T1000 (cell line): ENCODE results near the gene GPATCH4.
A peak's percentile ranks its signal among the peaks of the same experiment; 100 is the strongest.
"Not testable (repeated sequence)": the region's sequence is repeated elsewhere in the genome, so short reads cannot be mapped to it uniquely, and the experiment has no call there.

ENCODE experiments used
- DNase-seq: peaks from one replicate; lab custom pipeline; 2025; ENCODE audit warnings: mixed read lengths; lab: John Stamatoyannopoulos, UW

The GPATCH4 gene

DNA sequence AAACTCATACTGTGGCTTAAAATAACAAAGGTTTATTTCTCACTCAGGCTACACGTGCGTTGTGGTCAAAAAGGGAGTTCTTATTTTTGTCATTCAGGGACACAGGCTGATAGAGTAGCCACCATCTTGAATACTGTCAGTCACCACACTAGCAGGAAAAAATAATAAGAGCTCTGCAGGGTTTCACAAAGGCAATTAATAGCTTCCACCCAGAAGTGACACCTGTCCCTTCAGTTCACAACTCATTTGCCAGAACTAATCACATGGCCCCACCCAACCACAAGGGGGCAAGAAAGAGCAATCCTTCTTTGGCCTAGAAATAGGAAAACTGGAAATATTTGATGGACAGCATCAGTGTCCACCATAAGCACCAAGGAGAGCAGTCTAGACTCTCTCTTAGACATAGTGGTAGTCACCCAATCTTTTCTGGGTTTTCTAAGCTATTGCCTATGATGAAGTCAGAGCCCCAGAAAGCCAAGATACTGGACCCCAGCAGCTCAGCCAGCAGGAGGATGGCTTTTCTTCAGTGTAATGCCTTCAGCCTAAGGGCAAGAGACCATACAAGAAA, 26.1 kb upstream of the GPATCH4 start:
- DNase-seq: peak; percentile 7

DNA sequence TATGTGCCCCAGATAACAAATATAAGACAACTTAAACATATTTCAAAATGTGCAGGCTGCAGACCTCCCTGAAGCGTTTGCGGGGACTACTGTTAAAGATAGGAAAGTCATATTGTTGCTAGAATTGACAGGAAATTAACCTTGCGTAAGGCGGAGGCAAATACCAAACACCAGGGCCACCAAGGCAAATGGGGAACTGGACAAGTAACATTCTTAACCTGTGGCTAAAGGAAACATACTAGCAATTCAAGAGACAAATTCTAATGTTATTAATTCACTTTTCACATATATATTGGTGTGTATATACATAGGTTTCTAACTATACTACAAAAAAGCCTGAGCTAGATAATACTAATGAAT, 24.8 kb upstream of the GPATCH4 start:
- no peak for DNase-seq

DNA sequence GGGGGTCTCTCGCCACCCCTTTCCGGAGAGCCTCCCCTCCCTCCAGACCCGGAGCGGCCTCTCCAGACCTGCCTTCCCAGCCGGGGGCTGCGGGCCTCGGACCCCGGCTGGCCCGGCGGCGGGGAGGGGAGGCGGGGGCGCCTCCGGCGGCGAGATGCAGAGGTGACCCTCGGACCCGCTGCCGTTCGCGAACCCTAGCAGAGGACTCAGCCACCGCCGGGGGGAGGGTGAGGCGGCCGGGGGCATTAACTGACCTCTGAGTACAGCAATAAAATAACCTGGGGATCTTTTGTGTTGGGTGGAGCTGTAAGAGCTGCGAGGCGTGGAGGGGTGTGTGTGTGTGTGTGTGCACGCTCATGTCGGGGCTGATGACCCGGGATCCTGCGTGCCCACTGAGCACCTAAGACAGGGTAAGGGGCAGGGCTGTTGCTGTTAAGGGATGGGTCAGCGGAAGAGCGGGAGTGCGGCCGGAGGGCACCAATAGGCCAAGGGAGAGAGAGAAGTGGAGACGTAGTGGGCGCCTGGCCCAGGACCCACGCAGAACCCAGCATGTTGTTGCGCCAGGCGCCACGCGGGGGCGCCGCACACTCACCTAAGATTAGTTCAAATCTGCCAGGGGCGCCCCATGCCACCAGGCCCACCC, 24.3 kb upstream of the GPATCH4 start:
- no peak for DNase-seq

DNA sequence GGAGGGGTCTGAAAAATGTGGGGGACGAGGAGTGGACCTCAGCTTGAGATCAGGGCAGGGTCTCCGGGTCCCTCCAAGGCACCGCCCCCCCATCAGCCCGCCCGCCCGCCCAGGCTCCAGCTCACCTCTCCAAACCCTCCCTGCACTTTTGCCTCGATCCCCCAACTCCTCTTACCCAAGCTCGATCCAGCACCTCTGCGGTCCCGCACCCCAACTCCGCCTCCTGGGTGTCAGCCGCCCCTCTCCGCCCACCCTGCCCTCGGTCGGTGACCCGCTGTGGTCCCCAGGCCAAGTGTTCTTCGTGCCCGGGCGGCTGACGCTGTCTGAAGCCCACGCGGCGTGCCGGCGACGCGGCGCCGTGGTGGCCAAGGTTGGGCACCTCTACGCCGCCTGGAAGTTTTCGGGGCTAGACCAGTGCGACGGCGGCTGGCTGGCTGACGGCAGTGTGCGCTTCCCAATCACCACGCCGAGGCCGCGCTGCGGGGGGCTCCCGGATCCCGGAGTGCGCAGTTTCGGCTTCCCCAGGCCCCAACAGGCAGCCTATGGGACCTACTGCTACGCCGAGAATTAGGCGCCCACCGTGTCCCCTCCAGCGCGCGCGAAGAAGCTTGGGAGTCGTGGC, 23.6 kb upstream of the GPATCH4 start:
- DNase-seq: no peak

DNA sequence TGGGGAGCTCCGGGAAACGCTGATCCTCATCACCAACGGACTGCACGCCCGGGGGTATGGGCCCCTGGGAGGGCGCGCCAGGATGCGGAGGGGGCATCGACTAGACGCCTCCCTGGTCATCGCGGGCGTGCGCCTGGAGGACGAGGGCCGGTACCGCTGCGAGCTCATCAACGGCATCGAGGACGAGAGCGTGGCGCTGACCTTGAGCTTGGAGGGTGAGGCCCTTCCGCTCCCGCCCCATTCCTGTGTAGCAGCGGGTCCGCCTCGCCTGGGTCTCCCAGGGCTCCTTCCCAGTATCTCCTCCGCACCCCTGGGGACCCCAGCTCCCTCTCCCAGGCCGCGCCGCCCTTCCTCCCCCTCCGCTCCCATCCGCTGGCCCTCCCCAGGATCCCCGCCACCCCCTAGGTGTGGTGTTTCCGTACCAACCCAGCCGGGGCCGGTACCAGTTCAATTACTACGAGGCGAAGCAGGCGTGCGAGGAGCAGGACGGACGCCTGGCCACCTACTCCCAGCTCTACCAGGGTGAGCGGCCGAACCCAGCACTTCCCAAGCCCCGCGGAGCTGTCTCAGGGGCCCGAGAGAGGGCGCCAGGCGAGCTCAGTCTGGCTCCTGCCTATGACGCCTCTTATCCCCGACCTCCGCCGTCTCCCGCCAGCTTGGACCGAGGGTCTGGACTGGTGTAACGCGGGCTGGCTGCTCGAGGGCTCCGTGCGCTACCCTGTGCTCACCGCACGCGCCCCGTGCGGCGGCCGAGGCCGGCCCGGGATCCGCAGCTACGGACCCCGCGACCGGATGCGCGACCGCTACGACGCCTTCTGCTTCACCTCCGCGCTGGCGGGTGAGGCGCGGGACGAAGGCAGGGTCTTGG, 22.9 kb upstream of the GPATCH4 start:
- DNase-seq: no peak

DNA sequence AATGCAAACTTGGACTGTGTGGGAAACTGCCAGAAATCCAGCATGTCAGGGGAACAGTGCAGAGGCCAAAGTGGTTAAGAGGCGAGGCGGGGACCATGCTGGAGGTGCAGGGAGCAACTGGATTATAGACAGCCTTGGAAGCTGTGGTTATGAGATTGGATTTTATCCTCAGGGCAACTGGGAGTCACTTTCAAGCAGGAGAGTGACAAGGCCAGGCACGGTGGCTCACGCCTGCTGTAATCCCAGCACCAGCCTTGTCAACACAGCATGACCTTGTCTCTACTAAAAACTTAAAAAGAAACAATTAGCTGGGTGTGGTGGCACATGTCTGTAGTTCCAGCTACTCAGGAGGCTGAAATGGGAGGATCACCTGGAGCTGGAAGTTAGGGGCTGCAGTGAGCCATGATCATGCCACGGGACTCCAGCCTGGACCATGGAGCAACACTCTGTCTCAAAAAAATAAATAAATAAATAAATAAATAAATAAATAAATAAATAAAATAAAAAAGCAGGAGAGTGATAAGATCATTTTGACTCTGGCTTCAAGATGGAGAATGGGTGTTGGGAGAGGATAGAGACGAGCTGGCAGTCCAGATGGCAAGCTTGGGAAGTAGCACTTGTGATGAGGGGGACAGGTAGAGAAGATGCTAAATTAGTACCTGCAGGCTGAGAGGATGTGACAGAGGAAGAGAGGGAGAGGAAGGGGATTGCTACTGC, 21.5 kb upstream of the GPATCH4 start:
- no peak for DNase-seq

DNA sequence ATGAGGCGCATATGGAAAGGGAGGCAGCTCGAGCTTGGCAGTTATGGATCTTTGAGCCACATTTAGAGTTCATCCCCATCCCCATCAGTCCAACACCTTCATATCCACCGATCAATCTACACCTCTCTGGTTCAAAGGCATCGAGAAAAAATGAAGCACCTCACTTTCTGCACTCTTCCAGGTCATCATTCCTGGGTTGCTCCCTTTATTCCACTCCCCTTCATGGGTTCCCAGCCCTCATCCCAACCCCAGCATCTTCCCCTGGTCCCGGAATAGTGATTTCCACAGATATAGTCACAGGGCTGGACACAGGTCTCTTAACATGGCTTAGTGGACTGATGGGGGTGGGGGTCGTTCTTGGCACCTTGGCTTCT, 18.3 kb upstream of the GPATCH4 start:
- DNase-seq: no peak

DNA sequence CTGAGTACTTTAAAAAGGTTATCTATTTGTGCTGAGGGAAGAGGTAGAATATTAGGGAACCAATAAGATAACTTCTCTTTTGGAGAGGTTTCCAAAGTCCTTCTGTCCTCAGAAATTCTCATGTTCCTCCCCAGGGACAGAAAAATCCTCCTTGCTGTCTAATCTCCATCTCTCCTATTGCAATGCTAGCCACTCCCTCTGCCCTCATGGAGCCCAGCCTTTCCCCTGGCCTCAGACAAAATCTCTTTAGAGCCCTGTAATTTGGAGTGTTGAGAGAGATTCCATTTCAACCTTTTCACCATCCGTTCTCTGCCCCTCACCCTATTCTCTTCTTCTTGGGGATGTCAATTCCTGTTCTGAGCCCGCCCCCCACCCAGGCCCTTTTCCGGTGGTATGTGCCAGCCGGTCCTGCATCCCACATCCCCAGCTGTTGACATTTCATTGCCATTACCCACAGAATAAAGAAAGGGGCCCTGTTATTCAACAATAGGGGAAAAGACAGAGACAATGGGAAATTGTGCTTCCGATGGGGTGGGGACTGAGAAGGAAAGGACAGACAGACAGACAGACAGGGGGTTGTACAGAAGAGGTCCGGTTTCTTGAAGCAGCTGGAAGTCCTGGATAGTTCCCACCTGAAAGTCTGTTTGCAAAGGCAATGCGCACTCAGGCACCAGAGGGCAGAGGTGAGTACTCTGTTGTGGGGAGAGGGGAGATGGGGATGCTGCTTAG, 17.7 kb upstream of the GPATCH4 start, which contains the start of gene HAPLN2:
Gene HAPLN2, plus strand, starts transcription at position 563 of the 729 bp plus-strand sequence. CDS start 4,076 bp downstream, outside the sequence.
- DNase-seq: no peak

DNA sequence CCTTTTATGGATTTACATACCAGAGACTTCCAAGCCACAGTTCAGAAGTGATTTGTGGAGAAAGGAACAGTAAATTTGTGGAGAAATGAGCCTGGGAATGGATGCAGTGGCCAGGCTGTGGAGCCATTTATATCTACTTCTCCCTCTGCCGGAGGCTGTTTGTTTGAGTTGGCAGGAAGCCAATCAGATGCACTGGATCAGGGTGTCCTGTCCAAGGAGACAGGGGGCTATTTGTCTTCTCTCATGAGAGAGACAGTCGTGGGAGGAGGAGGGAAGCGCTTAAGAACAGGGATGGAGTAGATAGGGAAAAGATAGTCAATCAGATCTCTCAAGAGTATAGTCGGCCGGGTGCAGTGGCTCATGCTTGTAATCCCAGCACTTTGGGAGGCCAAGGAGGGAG, 15.2 kb upstream of the GPATCH4 start:
- no peak for DNase-seq

DNA sequence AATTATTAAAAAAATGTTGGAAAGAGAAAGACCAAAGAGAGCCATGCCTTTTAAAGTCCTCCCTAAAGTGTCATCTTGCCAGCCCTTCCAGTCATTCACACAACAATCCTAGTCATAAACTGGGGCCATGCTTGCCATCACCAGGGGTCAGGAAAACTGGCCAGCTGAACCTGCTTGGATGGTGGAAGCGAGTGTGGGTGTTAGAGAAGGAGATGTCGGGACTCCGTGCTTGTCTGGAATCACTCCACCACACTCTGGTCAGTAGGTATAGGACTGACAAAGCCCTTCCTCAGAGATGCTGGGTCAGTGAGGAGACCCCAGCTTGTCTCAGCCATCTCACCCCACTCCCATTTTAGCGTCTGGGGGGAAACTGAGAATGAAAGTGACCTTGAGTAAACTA, 14.7 kb upstream of the GPATCH4 start:
- no peak for DNase-seq

DNA sequence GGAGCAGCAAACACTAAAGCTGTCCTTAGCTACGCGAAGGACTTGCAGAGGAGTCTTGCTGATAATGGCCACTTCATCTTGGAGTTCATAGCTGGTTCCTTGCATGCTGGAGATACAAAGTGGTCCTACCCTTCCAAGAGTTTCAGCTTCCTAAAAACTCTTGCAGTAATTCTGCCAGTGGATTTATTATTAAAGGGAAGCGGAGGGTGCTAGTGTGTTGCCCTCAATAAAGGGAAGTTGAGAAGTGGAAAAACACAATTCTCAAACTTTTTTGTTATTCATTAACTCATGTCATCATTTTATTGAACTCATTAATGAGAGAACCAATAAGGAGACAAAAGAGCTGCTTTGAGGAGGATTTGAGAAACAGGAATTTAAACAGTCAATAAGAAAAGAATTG, 11.4 kb upstream of the GPATCH4 start:
- no peak for DNase-seq

DNA sequence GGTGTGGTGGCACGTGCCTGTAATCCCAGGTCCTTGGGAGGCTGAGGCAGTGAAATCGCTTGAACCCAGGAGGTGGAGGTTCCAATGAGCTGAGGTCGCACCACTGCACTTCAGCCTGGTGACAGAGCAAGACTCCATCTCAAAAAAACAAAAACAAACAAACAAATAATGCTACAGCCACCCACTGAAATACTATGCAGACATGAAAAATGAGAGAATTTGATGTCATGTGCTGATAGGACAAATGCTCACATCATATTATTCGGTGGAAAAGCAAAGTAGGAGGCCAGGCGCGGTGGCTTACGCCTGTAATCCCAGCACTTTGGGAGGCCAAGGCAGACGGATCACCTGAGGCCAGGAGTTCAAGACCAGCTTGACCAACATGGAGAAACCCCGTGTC, 8.8 kb upstream of the GPATCH4 start:
- not testable (repeated sequence) for DNase-seq

DNA sequence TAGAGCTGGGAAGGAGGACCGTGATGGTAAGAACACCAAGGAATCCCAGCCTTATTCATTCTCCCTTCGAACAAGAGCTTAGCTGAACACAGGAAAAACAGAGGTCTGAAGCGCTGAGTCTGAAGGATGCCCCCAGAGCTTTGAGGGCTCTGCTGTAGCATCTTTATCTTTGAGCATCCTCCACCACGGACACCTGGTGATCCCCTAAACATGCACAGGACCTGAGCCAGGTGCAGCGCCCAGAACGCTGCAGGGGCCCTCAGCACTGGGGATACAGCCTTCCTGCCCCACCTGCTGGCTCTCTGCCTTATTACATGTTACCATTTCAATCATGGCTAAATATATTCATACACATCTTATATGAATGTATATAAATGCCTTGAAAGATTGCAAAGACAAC, 7.7 kb upstream of the GPATCH4 start:
- no peak for DNase-seq

DNA sequence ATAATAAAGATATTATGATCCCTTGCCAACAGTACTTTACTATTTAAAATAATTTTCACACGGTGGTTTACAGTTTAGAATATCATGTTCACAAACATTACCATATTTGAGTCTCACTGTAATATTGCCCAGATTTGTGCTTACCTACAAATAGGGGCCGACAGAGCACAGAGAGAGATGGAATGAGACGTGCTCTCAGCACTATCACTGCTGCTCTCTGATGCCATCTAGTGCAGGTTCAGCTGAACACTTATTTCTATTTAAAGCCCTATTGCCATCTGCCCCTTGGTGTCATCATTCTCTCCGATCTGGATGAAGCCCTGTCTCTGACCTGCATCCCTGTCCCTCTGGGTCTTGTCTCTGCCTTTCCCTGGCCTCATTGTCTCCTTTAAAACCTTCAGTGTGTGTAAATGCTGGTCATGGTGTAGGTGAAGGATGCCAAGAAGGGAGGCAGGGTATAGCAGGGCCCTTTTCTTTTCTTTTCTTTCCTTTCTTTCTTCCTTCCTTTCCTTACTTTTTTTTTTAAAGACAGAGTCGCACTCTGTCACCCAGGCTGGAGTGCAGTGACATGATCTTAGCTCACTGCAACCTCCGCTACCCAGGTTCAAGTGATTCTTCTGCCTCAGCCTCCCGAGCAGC, 6.9 kb upstream of the GPATCH4 start:
- DNase-seq: no peak

DNA sequence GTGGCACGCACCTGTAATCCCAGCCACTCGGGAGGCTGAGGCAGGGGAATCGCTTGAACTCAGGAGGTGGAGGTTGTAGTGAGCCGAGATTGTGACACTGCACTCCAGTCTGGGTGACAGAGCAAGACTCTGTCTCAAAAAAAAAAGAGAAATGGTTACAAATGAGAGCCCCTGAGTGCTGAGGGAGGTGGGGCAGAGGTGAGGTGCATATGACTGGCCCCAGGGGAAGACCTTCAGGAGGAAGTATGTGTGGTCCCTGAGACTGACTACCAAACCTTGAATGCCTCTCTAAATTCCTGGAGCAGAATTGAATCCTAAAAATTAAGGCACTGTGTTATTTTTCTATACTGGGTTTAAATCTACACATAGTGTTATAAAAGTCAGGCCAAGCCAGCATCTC, 6.1 kb upstream of the GPATCH4 start:
- not testable (repeated sequence) for DNase-seq

DNA sequence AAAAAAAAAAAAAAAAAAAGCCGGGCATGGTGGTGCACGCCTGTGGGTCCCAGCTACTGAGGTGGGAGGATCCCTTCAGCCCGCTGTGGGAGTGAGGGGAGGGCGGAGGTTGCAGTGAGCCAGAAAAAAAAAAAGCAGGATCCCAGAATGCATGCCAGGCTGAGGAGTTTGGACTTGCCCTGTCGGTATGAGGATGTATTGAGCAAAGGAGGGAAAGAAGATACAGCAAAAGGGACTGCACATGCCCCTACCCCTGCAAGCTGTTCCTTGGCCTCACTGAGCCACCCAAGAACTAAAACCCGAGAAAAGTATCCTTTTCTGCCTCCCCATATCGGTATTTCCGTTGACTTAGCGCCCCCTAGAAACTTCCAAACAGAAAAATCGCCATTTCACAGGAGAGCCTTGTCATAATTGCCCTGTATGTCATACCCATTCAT, 1.3 kb upstream of the GPATCH4 start:
- DNase-seq: no peak

DNA sequence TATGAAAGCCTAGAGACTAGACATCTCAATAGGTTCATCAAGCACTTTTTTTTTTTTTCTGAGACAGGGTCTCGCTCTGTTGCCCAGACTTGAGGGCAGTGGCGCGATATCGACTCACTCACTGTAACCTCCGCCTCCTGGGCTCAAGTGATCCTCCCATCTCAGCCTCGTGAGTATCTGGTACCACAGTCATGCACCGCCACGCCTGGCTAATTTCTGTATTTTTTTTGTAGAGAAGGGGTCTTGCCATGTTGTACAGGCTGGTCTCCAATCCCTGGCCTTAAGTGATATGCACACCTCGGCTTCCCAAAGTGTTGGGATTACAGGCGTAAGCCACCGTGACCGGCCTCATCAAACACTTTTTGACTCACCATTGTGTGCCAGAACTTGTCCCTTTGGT, 613 bp upstream of the GPATCH4 start:
- DNase-seq: no peak

DNA sequence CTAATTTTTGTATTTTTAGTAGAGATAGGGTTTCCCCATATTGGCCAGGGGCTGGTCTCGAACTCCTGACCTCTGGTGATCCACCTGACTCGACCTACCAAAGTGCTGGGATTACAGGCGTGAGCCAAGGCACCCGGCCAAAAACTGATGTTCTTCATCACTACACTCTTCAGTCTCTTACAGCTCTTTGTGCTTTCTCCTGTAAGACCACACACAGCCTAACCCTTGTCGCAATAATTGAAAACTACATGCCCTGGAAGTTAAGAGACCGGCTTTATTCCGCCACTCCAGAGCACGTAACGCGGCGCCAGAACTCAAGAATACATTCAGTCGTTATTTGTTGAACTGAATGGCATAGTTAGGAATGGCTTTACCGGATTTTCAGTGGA, 552 bp downstream of the GPATCH4 start:
- DNase-seq: no peak

DNA sequence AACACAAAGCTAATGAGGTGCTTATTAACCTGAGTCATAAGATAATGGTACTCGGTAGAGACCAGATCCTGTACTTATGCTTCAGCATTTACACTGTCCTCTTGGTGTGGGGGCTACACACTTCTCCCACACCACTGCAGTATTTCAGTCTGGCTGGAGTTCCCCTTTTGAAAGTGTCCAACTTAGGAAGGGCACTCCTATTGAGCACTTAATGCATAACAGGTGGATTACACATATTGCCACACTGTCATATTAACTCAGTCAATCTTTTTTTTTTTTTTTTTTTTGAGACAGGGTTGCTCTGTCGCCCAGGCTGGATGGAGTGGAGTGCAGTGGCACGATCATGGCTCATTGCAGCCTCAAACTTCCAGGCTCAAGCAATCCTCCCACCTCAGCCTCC, 1.5 kb downstream of the GPATCH4 start:
- DNase-seq: no peak

DNA sequence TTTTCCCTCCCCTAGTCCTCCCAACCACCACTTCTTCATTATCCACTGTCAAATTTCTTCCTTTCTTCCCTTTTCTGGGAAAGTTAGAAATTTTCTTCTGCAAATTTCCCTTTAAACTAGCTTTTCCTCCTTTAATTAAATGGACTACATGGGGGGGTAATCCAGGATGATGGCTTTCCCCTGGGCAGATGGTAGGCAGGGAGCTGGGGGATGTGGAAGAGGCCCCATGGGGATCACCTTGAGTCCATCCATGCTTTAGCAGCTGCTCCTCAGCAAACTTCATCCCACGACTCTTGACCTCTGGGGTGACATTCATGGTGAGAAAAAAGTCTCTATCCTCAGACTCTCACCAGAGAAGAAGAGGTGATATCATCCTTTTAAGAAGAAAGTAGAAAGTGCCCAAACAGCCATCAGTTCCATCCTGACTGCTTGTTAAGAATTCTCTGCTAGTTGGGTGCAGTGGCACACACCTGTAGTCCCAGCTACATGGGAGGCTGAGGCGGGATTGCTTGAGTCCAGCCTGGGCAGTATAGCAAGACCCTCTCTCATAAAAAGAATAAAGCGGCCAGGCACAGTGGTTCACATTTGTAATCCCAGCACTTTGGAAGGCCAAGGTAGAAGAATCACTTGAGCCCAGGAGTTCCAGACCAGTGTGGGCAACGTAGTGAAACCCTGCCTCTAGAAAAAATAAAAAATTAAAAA, 2.4 kb downstream of the GPATCH4 start:
- DNase-seq: no peak
